Colonic mucosa (tissue), 4 donors: ENCODE measurements around the gene HBB. TPM values are rescaled to one million over a fixed set of nuclear protein-coding genes. Genes with fewer than 3 reads are reported as not detected.

ENCODE experiments used
- DNase-seq: peaks from one replicate; pipeline ENCODE4 v3.0.0-alpha.2; 2020
- H3K27ac ChIP-seq: fragments of 200-600 bp; one replicate; pipeline ENCODE4 v1.8.0; 2021
- H3K27me3 ChIP-seq: fragments of 200-600 bp; one replicate; pipeline ENCODE4 v1.8.0; 2021
- H3K36me3 ChIP-seq: fragments of 200-600 bp; one replicate; pipeline ENCODE4 v1.8.0; 2021
- H3K4me1 ChIP-seq: fragments of 200-600 bp; one replicate; pipeline ENCODE4 v1.8.0; 2021; ENCODE audit warnings: mild to moderate bottlenecking
- H3K4me3 ChIP-seq: fragments of 200-600 bp; one replicate; pipeline ENCODE4 v1.8.0; 2021
- H3K9ac ChIP-seq, 2 donors: one replicate each; pipeline ENCODE4 v1.7.0; 2013; ENCODE audit warnings: control low read depth in 2 of 2, low read depth in 2 of 2, low read length in 2 of 2
- H3K9me3 ChIP-seq: fragments of 200-600 bp; one replicate; pipeline ENCODE4 v1.8.0; 2021
- CTCF ChIP-seq: fragments of 200-600 bp; IDR thresholded peaks from one replicate; pipeline ENCODE4 v1.8.0; 2022; ENCODE audit warnings: antibody characterized with exemption, mild to moderate bottlenecking
- intact Hi-C: fragments of 100-400 bp; cut with DNase I; formaldehyde crosslinking; loops from one replicate; pipeline ENCODE4 v1.14.1; 2022
- total RNA-seq, 2 donors: library from RNA; stranded (reverse); fragmentation: NEBNext Ultra II Directional in 1 of 2; extraction: Animal tissue kit (Norgen Biotek cat#: 25700) in 1 of 2; gene quantifications; one replicate each; pipeline ENCODE4 v1.2.1, GENCODE V29; 2021
- donor health status: healthy.
- donor health status: DM: no; HTN: no; CAD: no.
- donor health status: DM: no; HTN: no; CAD: no.

Gene HBB
- total RNA-seq, 2 donors from 2014 or later, result 3.0 to 113 TPM

DNA sequence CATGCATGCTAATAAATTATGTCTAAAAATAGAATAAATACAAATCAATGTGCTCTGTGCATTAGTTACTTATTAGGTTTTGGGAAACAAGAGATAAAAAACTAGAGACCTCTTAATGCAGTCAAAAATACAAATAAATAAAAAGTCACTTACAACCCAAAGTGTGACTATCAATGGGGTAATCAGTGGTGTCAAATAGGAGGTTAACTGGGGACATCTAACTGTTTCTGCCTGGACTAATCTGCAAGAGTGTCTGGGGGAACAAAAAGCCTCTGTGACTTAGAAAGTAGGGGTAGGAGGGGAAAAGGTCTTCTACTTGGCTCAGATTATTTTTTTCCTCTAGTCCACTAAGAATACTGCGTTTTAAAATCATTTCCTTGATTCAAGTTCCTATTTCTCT is 810 bp upstream of the HBB start:
- H3K27ac ChIP-seq, result no peak overlapping the region
- H3K27me3 ChIP-seq, result no peaks in the 10 kb centered on the region
- no peak overlapping the region for H3K4me3 ChIP-seq
- intact Hi-C loops, result no loop called here
- no peak for DNase-seq
- no peak for TF ChIP-seq CTCF
- no peaks in the 10 kb centered on the region for H3K9me3 ChIP-seq
- no peaks in the 10 kb centered on the region for H3K36me3 ChIP-seq
- no peak overlapping the region for H3K9ac ChIP-seq
- H3K4me1 ChIP-seq, result no peaks in the 10 kb centered on the region

- intact Hi-C loops, result no loop called here
- Histone ChIP-seq H3K4me3 (no peak overlapping the region), H3K4me1 (no peaks in the 10 kb centered on the region), H3K27me3 (no peaks in the 10 kb centered on the region), H3K9me3 (no peaks in the 10 kb centered on the region), H3K9ac (no peak overlapping the region), H3K36me3 (no peaks in the 10 kb centered on the region), H3K27ac (no peak overlapping the region)
- no peak for TF ChIP-seq CTCF
- DNase-seq, result no peak
These were observed 1.4 kb downstream of the HBB start for GRCh38 chr11:5225480-5225871.

GRCh38 chr11:5224538-5225479 is 2.1 kb downstream of the HBB start:
- Histone ChIP-seq H3K9me3 (no peaks in the 10 kb centered on the region), H3K9ac (no peak overlapping the region), H3K36me3 (no peaks in the 10 kb centered on the region), H3K27ac (no peak overlapping the region), H3K4me1 (no peaks in the 10 kb centered on the region), H3K4me3 (no peak overlapping the region), H3K27me3 (no peaks in the 10 kb centered on the region)
- no peak for DNase-seq
- no peak for TF ChIP-seq CTCF
- intact Hi-C loops, result no loop called here

DNA sequence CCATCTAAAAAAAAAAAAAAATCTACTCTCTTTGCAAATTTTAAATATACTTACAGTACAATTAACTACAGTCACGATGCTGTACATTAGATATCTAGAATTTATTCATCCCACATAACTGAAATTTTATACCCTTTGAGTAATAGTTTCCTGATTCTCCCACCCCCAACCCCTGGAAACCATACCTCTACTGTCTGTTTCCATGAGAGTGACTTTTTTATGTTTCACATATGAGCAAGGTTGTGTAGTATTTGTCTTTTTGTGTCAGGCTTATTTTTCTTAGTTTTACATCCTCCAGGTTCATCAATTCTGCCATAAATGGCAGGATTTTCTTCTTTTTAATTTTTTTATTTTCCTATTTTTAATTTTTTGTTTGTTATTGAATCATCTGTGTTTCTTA is 3.2 kb downstream of the HBB start:
- no peaks in the 10 kb centered on the region for H3K27me3 ChIP-seq

GRCh38 chr11:5223146-5223545 is 3.7 kb downstream of the HBB start:
- H3K4me1 ChIP-seq, result no peaks in the 10 kb centered on the region
- no peak overlapping the region for H3K9ac ChIP-seq
- TF ChIP-seq CTCF, result no peak
- no peak overlapping the region for H3K4me3 ChIP-seq
- intact Hi-C loops, result no loop called here
- no peaks in the 10 kb centered on the region for H3K9me3 ChIP-seq
- H3K36me3 ChIP-seq, result no peaks in the 10 kb centered on the region
- no peak overlapping the region for H3K27ac ChIP-seq
- H3K27me3 ChIP-seq, result no peaks in the 10 kb centered on the region
- no peak for DNase-seq

More for the DNA sequence above, 3.2 kb downstream of the HBB start:
- Histone ChIP-seq H3K4me1 (no peaks in the 10 kb centered on the region), H3K9ac (no peak overlapping the region), H3K27ac (no peak overlapping the region), H3K36me3 (no peaks in the 10 kb centered on the region), H3K9me3 (no peaks in the 10 kb centered on the region), H3K4me3 (no peak overlapping the region)
- no peak for DNase-seq
- intact Hi-C loops, result no loop called here
- TF ChIP-seq CTCF, result no peak
